T-helper 2 cell treated with Interferon-gamma antibody and Interleukin-4, amounts not matched to agents 5 μg/mL and 100 μg/mL, for 36 hours (primary cell): ENCODE measurements around the gene PITRM1.
"Not testable (repeated sequence)": the region's sequence is repeated elsewhere in the genome, so short reads cannot be mapped to it uniquely, and the experiment has no call there.

Experiments used
- DNase-seq: peaks from one replicate; pipeline ENCODE4 v3.0.0; 2021; ENCODE audit warnings: low spot score
- H3K27ac Mint-ChIP-seq: one replicate; pipeline ENCODE4 v1.8.0; 2021; ENCODE audit warnings: mild to moderate bottlenecking, mixed read lengths
- H3K27me3 Mint-ChIP-seq: one replicate; pipeline ENCODE4 v1.8.0; 2021; ENCODE audit warnings: low read depth, mixed read lengths
- H3K36me3 Mint-ChIP-seq: one replicate; pipeline ENCODE4 v1.8.0; 2021; ENCODE audit warnings: low read depth, mixed read lengths
- H3K4me1 Mint-ChIP-seq: one replicate; pipeline ENCODE4 v1.8.0; 2021; ENCODE audit warnings: low read depth, mixed read lengths
- H3K4me3 Mint-ChIP-seq: one replicate; pipeline ENCODE4 v1.8.0; 2022; ENCODE audit warnings: mild to moderate bottlenecking, moderate library complexity, mixed read lengths
- H3K9me3 Mint-ChIP-seq: one replicate; pipeline ENCODE4 v1.8.0; 2021; ENCODE audit warnings: mixed read lengths

Gene PITRM1

GRCh38 chr10:3108033-3108432 is 64.5 kb downstream of the PITRM1 start:
- DNase-seq: no peak
- no peaks in the 10 kb centered on the region for H3K9me3 Mint-ChIP-seq
- no peak overlapping the region for H3K4me3 Mint-ChIP-seq
- no peaks in the 10 kb centered on the region for H3K27me3 Mint-ChIP-seq
- no peaks in the 10 kb centered on the region for H3K4me1 Mint-ChIP-seq
- H3K27ac Mint-ChIP-seq: no peak overlapping the region
- peaks cover 68% of the 10 kb centered on the region for H3K36me3 Mint-ChIP-seq

GRCh38 chr10:3107426-3107961 is 65.1 kb downstream of the PITRM1 start:
- Mint-ChIP-seq H3K4me3 (no peak overlapping the region), H3K36me3 (peaks cover 70% of the 10 kb centered on the region), H3K9me3 (no peaks in the 10 kb centered on the region), H3K27me3 (no peaks in the 10 kb centered on the region), H3K27ac (no peak overlapping the region), H3K4me1 (no peaks in the 10 kb centered on the region)
- no peak for DNase-seq

- H3K27me3 Mint-ChIP-seq: no peaks in the 10 kb centered on the region
- H3K36me3 Mint-ChIP-seq: peaks cover 66% of the 10 kb centered on the region
Observed at GRCh38 chr10:3106928-3107425, 65.6 kb downstream of the PITRM1 start.

GRCh38 chr10:3106328-3106727 is 66.3 kb downstream of the PITRM1 start:
- not testable (repeated sequence) for H3K27ac Mint-ChIP-seq, H3K4me3 Mint-ChIP-seq, DNase-seq, H3K27me3 Mint-ChIP-seq, H3K4me1 Mint-ChIP-seq, H3K9me3 Mint-ChIP-seq
- H3K36me3 Mint-ChIP-seq: peaks cover 62% of the 10 kb centered on the region

More at GRCh38 chr10:3106928-3107425, 65.6 kb downstream of the PITRM1 start:
- Mint-ChIP-seq H3K4me3 (no peak overlapping the region), H3K4me1 (no peaks in the 10 kb centered on the region), H3K9me3 (no peaks in the 10 kb centered on the region), H3K27ac (no peak overlapping the region)
- no peak for DNase-seq

- no peak overlapping the region for H3K27ac Mint-ChIP-seq
- H3K27me3 Mint-ChIP-seq: no peaks in the 10 kb centered on the region
- peaks cover 63% of the 10 kb centered on the region for H3K36me3 Mint-ChIP-seq
- H3K9me3 Mint-ChIP-seq: no peaks in the 10 kb centered on the region
- H3K4me1 Mint-ChIP-seq: no peaks in the 10 kb centered on the region
- H3K4me3 Mint-ChIP-seq: no peak overlapping the region
- DNase-seq: no peak
Observed at GRCh38 chr10:3105905-3106304, 66.7 kb downstream of the PITRM1 start.

- H3K27me3 Mint-ChIP-seq: no peaks in the 10 kb centered on the region
- no peak for DNase-seq
- no peaks in the 10 kb centered on the region for H3K4me1 Mint-ChIP-seq
- H3K27ac Mint-ChIP-seq: no peak overlapping the region
- peaks cover 62% of the 10 kb centered on the region for H3K36me3 Mint-ChIP-seq
- H3K9me3 Mint-ChIP-seq: no peaks in the 10 kb centered on the region
- H3K4me3 Mint-ChIP-seq: no peak overlapping the region
Observed at GRCh38 chr10:3105166-3105565, 67.4 kb downstream of the PITRM1 start.

- Mint-ChIP-seq H3K27ac (no peak overlapping the region), H3K36me3 (peaks cover 66% of the 10 kb centered on the region), H3K27me3 (no peaks in the 10 kb centered on the region), H3K4me3 (no peak overlapping the region), H3K4me1 (no peaks in the 10 kb centered on the region), H3K9me3 (no peaks in the 10 kb centered on the region)
- no peak for DNase-seq
Observed at GRCh38 chr10:3104251-3104918, 68.2 kb downstream of the PITRM1 start.

- Mint-ChIP-seq H3K27me3 (no peaks in the 10 kb centered on the region), H3K36me3 (peaks cover 68% of the 10 kb centered on the region), H3K9me3 (no peaks in the 10 kb centered on the region), H3K27ac (no peak overlapping the region), H3K4me1 (peaks cover 2% of the 10 kb centered on the region), H3K4me3 (no peak overlapping the region)
- DNase-seq: no peak
Observed at GRCh38 chr10:3103646-3104045, 68.9 kb downstream of the PITRM1 start.

GRCh38 chr10:3102720-3103427 is 69.7 kb downstream of the PITRM1 start:
- Mint-ChIP-seq H3K27ac (peak overlapping the region; percentile 60), H3K4me3 (no peak overlapping the region), H3K9me3 (no peaks in the 10 kb centered on the region), H3K4me1 (peaks cover 2% of the 10 kb centered on the region), H3K27me3 (no peaks in the 10 kb centered on the region), H3K36me3 (peaks cover 60% of the 10 kb centered on the region)
- no peak for DNase-seq

- H3K4me1 Mint-ChIP-seq: peaks cover 11% of the 10 kb centered on the region
- no peaks in the 10 kb centered on the region for H3K27me3 Mint-ChIP-seq
- H3K4me3 Mint-ChIP-seq: no peak overlapping the region
- H3K9me3 Mint-ChIP-seq: no peaks in the 10 kb centered on the region
- peaks cover 58% of the 10 kb centered on the region for H3K36me3 Mint-ChIP-seq
- no peak for DNase-seq
- peak overlapping the region; percentile 31 for H3K27ac Mint-ChIP-seq
Observed at GRCh38 chr10:3100856-3101640, 71.5 kb downstream of the PITRM1 start.

- H3K36me3 Mint-ChIP-seq: peaks cover 59% of the 10 kb centered on the region
- no peak overlapping the region for H3K27ac Mint-ChIP-seq
- H3K27me3 Mint-ChIP-seq: no peaks in the 10 kb centered on the region
- peaks cover 19% of the 10 kb centered on the region for H3K4me1 Mint-ChIP-seq
- DNase-seq: no peak
- no peaks in the 10 kb centered on the region for H3K9me3 Mint-ChIP-seq
- no peak overlapping the region for H3K4me3 Mint-ChIP-seq
Observed at GRCh38 chr10:3100093-3100792, 72.3 kb downstream of the PITRM1 start.

- Mint-ChIP-seq H3K27me3 (no peaks in the 10 kb centered on the region), H3K36me3 (peaks cover 60% of the 10 kb centered on the region), H3K9me3 (no peaks in the 10 kb centered on the region), H3K4me1 (peaks cover 26% of the 10 kb centered on the region), H3K27ac (peak overlapping the region; percentile 52), H3K4me3 (no peak overlapping the region)
- DNase-seq: no peak
Observed at GRCh38 chr10:3099291-3100092, 73.1 kb downstream of the PITRM1 start.

- no peak overlapping the region for H3K4me3 Mint-ChIP-seq
- no peak overlapping the region for H3K27ac Mint-ChIP-seq
- H3K36me3 Mint-ChIP-seq: peaks cover 61% of the 10 kb centered on the region
- DNase-seq: no peak
- H3K9me3 Mint-ChIP-seq: no peaks in the 10 kb centered on the region
- H3K27me3 Mint-ChIP-seq: no peaks in the 10 kb centered on the region
- H3K4me1 Mint-ChIP-seq: peaks cover 35% of the 10 kb centered on the region
Observed at GRCh38 chr10:3098689-3099088, 73.9 kb downstream of the PITRM1 start.
